Measurements from ENCODE around the gene XRCC5.

DNA sequence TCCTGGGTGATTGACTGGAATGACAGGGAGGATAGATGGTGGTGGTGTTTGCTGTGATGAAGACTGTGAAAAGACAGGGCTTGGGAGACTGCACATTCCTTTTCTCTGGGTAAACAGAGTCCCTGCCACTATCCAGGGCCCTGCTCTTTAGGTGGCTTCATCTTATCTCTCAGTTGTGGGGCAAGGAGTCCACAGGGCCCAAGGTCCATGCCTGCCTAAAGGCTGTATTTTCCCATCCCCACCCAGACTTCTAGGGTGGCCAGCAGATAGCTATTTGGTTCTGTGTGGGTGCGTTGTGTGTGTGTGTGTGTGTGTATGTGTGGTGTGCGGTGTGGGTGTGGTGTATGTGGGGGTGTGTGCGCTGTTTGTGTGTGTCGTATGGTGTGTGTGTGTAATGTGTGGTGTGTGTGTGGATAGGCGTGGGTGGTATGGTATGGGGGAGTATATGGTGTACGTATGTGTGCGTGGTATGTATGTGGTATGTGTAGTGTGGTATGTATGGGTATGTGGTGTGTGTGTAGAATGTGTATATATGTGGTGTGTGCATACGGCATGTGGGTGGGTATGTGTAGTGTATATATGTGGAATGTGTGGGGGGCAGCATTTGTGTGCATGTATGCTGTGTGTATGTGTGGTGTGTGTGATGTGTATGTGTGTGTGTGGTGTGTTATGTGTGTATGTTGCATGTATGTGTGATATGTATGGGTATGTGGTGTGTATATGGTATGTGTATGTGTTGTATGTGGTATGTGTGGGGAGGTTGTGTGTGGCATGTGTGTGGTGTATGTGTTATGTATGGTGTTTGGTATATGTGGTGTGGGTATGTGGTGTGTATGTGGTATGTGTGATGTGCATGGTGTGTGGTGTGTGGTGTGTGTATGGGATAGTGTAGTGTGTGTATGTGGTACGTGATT is 10.5 kb upstream of the XRCC5 start:
- TF ChIP-seq, protein P1, sequence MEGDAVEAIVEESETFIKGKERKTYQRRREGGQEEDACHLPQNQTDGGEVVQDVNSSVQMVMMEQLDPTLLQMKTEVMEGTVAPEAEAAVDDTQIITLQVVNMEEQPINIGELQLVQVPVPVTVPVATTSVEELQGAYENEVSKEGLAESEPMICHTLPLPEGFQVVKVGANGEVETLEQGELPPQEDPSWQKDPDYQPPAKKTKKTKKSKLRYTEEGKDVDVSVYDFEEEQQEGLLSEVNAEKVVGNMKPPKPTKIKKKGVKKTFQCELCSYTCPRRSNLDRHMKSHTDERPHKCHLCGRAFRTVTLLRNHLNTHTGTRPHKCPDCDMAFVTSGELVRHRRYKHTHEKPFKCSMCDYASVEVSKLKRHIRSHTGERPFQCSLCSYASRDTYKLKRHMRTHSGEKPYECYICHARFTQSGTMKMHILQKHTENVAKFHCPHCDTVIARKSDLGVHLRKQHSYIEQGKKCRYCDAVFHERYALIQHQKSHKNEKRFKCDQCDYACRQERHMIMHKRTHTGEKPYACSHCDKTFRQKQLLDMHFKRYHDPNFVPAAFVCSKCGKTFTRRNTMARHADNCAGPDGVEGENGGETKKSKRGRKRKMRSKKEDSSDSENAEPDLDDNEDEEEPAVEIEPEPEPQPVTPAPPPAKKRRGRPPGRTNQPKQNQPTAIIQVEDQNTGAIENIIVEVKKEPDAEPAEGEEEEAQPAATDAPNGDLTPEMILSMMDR (optimal IDR thresholded peaks at IDR 0.05 in 1 of 3, IDR thresholded peaks at IDR 0.05 in 1 of 3, conservative IDR thresholded peaks at IDR 0.05 in 1 of 3; ENCODE audit: extremely low read depth in 1 of 3, insufficient read depth in 2 of 3, low read length in 3 of 3) = no peak
- TF ChIP-seq EZH2 (IDR thresholded peaks at IDR 0.05; ENCODE audit: low read length) = no peak
